ENCODE data around the gene NRXN3.

GRCh38 chr14:78873581-78873980 is 703.4 kb downstream of the NRXN3 start:
- TF ChIP-seq CTCF (IDR thresholded peaks at IDR 0.05; ENCODE audit: poor library complexity, severe bottlenecking) = no peak
- no peak for TF ChIP-seq EZH2 (IDR thresholded peaks at IDR 0.05; ENCODE audit: borderline replicate concordance, insufficient read depth, low read length, poor library complexity, severe bottlenecking)
- TF ChIP-seq POLR2AphosphoS5 (IDR thresholded peaks at IDR 0.05) = no peak
- TF ChIP-seq SMC3 (conservative IDR thresholded peaks at IDR 0.05; ENCODE audit: poor library complexity) = no peak
- no peak for TF ChIP-seq EP300 (conservative IDR thresholded peaks at IDR 0.05; ENCODE audit: poor library complexity, severe bottlenecking)
- no peak for TF ChIP-seq RAD21 (conservative IDR thresholded peaks at IDR 0.05)
- no peak for TF ChIP-seq REST (IDR thresholded peaks at IDR 0.05; ENCODE audit: borderline replicate concordance)
- TF ChIP-seq MXI1 (conservative IDR thresholded peaks at IDR 0.05; ENCODE audit: poor library complexity, severe bottlenecking) = no peak
- TF ChIP-seq TAF1 (IDR thresholded peaks at IDR 0.05; ENCODE audit: low read depth) = no peak
